HepG2 (cell line): Measurements from ENCODE around the gene YBX2. TPM values are rescaled to one million over a fixed set of nuclear protein-coding genes. Genes with fewer than 3 reads are reported as not detected.

Experiments
- CREBL2 ChIP-seq: sonication (generic); formaldehyde crosslinking; IDR thresholded peaks from 2 replicates; pipeline ENCODE4 v1.8.1; 2023; ENCODE audit warnings: missing genetic modification reagents, mild to moderate bottlenecking, borderline replicate concordance
- GABPB1 ChIP-seq: IDR thresholded peaks from 2 replicates; pipeline ENCODE4 v1.6.1; 2016; ENCODE audit warnings: mild to moderate bottlenecking, missing genetic modification reagents, moderate library complexity, missing compliant biosample characterization
- HOXD1 ChIP-seq: sonication (generic); formaldehyde crosslinking; IDR thresholded peaks from 2 replicates; pipeline ENCODE4 v1.5.0; 2020; ENCODE audit warnings: missing genetic modification reagents
- NR2C2 ChIP-seq: sonication (generic); formaldehyde crosslinking; IDR thresholded peaks from 2 replicates; pipeline ENCODE4 v1.4.0; 2020; ENCODE audit warnings: missing genetic modification reagents, mild to moderate bottlenecking, moderate library complexity, borderline replicate concordance
- PITX1 ChIP-seq: sonication (generic); formaldehyde crosslinking; IDR thresholded peaks from 2 replicates; pipeline ENCODE4 v1.5.1; 2020; ENCODE audit warnings: mild to moderate bottlenecking, missing genetic modification reagents
- SETDB1 ChIP-seq: sonication (generic); formaldehyde crosslinking; IDR thresholded peaks from 2 replicates; pipeline ENCODE4 v1.5.1; 2020; ENCODE audit warnings: missing genetic modification reagents, mild to moderate bottlenecking, borderline replicate concordance
- ZBTB8A ChIP-seq: sonication (generic); formaldehyde crosslinking; IDR thresholded peaks from 2 replicates; pipeline ENCODE4 v1.4.0; 2020; ENCODE audit warnings: mild to moderate bottlenecking, low read depth, missing genetic modification reagents, borderline replicate concordance
- ZIK1 ChIP-seq: sonication (generic); formaldehyde crosslinking; IDR thresholded peaks from 2 replicates; pipeline ENCODE4 v1.5.0; 2020; ENCODE audit warnings: mild to moderate bottlenecking, low read depth, missing genetic modification reagents, borderline replicate concordance
- ZNF891 ChIP-seq: sonication (generic); formaldehyde crosslinking; IDR thresholded peaks from 2 replicates; pipeline ENCODE4 v1.5.0; 2020; ENCODE audit warnings: mild to moderate bottlenecking, missing genetic modification reagents
- polyA plus RNA-seq, 8 experiments: library from polyadenylated mRNA; depleted of rRNA in 3 of 8; stranded (reverse) in 7 of 8; unstranded in 1 of 8; fragments of >200 nt; fragmentation: Illumina TruSeq in 4 of 8; extraction: Trizol in 4 of 8; gene quantifications; 2 replicates each; pipeline versions ENCODE4 v1.2.1 to v1.2.3, GENCODE V29; 2011 to 2016; ENCODE audit warnings: low read depth in 4 of 8, missing spikeins in 1 of 8, mixed read lengths in 1 of 8; ENCODE audit not compliant: insufficient read depth in 1 of 8
- total RNA-seq, 5 experiments: library from RNA; depleted of rRNA; stranded (reverse); fragments of >200 nt; fragmentation: Illumina TruSeq; extraction: Trizol; gene quantifications; 2 replicates each; pipeline ENCODE4 v1.2.3, GENCODE V29; 2016; ENCODE audit warnings: low read depth in 1 of 5
- TF ChIP-seq, protein P1 (sequence below): sonication (generic); formaldehyde crosslinking; conservative IDR thresholded peaks from 2 replicates; pipeline ENCODE4 v1.4.0; 2020; ENCODE audit warnings: missing genetic modification reagents
- TF ChIP-seq, protein P2 (sequence below): sonication (generic); formaldehyde crosslinking; IDR thresholded peaks from 2 replicates; pipeline ENCODE4 v1.4.0; 2020; ENCODE audit warnings: mild to moderate bottlenecking, missing genetic modification reagents, borderline replicate concordance
- TF ChIP-seq, protein P3 (sequence below): sonication (generic); formaldehyde crosslinking; IDR thresholded peaks from 2 replicates; pipeline ENCODE4 v1.5.0; 2020; ENCODE audit warnings: mild to moderate bottlenecking, low read depth, missing genetic modification reagents, borderline replicate concordance

Gene YBX2
- total and polyA plus RNA-seq, 2 of the 13 experiments (the other 11 are each of a cell fraction or from before 2014, with no cell fraction given) = 0.12 to 0.22 TPM

GRCh38 chr17:7241783-7242716 lies 52.4 kb downstream of the YBX2 start, which contains the start of gene GABARAP (continued):
- TF ChIP-seq, protein P1, sequence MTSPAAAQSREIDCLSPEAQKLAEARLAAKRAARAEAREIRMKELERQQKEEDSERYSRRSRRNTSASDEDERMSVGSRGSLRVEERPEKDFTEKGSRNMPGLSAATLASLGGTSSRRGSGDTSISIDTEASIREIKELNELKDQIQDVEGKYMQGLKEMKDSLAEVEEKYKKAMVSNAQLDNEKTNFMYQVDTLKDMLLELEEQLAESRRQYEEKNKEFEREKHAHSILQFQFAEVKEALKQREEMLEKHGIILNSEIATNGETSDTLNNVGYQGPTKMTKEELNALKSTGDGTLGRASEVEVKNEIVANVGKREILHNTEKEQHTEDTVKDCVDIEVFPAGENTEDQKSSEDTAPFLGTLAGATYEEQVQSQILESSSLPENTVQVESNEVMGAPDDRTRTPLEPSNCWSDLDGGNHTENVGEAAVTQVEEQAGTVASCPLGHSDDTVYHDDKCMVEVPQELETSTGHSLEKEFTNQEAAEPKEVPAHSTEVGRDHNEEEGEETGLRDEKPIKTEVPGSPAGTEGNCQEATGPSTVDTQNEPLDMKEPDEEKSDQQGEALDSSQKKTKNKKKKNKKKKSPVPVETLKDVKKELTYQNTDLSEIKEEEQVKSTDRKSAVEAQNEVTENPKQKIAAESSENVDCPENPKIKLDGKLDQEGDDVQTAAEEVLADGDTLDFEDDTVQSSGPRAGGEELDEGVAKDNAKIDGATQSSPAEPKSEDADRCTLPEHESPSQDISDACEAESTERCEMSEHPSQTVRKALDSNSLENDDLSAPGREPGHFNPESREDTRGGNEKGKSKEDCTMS (CRISPR knock-in tag) = no peak
- TF ChIP-seq ZIK1 (CRISPR knock-in tag) (no peak), ZBTB8A (0 out of 2 replicates have a peak, but pooled peaks have one; percentile 18), GABPB1 (CRISPR knock-in tag) (peak; percentile 80), HOXD1 (CRISPR knock-in tag) (0 out of 2 replicates have a peak, but pooled peaks have one; percentile 37), SETDB1 (CRISPR knock-in tag) (no peak), NR2C2 (no peak; the same call in 1 of the 2 replicates), ZNF891 (peak; percentile 57; the same call in 1 of the 2 replicates), PITX1 (no peak; the same call in 1 of the 2 replicates), CREBL2 (no peak)
- TF ChIP-seq, protein P2, sequence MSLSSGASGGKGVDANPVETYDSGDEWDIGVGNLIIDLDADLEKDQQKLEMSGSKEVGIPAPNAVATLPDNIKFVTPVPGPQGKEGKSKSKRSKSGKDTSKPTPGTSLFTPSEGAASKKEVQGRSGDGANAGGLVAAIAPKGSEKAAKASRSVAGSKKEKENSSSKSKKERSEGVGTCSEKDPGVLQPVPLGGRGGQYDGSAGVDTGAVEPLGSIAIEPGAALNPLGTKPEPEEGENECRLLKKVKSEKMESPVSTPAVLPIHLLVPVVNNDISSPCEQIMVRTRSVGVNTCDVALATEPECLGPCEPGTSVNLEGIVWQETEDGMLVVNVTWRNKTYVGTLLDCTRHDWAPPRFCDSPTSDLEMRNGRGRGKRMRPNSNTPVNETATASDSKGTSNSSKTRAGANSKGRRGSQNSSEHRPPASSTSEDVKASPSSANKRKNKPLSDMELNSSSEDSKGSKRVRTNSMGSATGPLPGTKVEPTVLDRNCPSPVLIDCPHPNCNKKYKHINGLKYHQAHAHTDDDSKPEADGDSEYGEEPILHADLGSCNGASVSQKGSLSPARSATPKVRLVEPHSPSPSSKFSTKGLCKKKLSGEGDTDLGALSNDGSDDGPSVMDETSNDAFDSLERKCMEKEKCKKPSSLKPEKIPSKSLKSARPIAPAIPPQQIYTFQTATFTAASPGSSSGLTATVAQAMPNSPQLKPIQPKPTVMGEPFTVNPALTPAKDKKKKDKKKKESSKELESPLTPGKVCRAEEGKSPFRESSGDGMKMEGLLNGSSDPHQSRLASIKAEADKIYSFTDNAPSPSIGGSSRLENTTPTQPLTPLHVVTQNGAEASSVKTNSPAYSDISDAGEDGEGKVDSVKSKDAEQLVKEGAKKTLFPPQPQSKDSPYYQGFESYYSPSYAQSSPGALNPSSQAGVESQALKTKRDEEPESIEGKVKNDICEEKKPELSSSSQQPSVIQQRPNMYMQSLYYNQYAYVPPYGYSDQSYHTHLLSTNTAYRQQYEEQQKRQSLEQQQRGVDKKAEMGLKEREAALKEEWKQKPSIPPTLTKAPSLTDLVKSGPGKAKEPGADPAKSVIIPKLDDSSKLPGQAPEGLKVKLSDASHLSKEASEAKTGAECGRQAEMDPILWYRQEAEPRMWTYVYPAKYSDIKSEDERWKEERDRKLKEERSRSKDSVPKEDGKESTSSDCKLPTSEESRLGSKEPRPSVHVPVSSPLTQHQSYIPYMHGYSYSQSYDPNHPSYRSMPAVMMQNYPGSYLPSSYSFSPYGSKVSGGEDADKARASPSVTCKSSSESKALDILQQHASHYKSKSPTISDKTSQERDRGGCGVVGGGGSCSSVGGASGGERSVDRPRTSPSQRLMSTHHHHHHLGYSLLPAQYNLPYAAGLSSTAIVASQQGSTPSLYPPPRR (CRISPR knock-in tag) = no peak
- TF ChIP-seq, protein P3, sequence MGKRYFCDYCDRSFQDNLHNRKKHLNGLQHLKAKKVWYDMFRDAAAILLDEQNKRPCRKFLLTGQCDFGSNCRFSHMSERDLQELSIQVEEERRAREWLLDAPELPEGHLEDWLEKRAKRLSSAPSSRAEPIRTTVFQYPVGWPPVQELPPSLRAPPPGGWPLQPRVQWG (CRISPR knock-in tag) = no peak
